Keratinocyte (primary cell): ENCODE measurements around the gene PARM1. TPM values are rescaled to one million over a fixed set of nuclear protein-coding genes. Genes with fewer than 3 reads are reported as not detected.

Experiments
- DNase-seq: peaks from one replicate; pipeline ENCODE4 v3.0.0-alpha.2; 2011; ENCODE audit warnings: low read depth, missing footprints, low spot score
- FAIRE-seq: peaks from 2 replicates; lab custom pipeline; 2011; peaks lifted over from hg19 to GRCh38; lab: Jason Lieb, UNC
- H2AFZ ChIP-seq: 2 replicates; pipeline ENCODE4 v1.6.0; 2012; ENCODE audit warnings: low read length, control low read depth, inconsistent platforms; ENCODE audit not compliant: control insufficient read depth
- H3K27ac ChIP-seq: 2 replicates; pipeline ENCODE4 v1.5.1; 2011; ENCODE audit warnings: low read length; ENCODE audit not compliant: control insufficient read depth, insufficient read depth
- H3K27me3 ChIP-seq: 3 replicates; pipeline ENCODE4 v1.6.0; 2011; ENCODE audit warnings: low read length; ENCODE audit not compliant: control insufficient read depth, insufficient read depth; ENCODE audit errors: extremely low read depth
- H3K36me3 ChIP-seq, 2 experiments: 2 replicates in 1 of 2; 3 replicates in 1 of 2; pipeline ENCODE4 v1.5.1; 2011; ENCODE audit warnings: low read length in 2 of 2, mild to moderate bottlenecking in 1 of 2; ENCODE audit not compliant: control insufficient read depth in 2 of 2, insufficient read depth in 2 of 2; ENCODE audit errors: extremely low read depth in 1 of 2
- H3K4me1 ChIP-seq: 3 replicates; pipeline ENCODE4 v1.5.1; 2011; ENCODE audit warnings: low read length; ENCODE audit not compliant: control insufficient read depth, insufficient read depth; ENCODE audit errors: extremely low read depth
- H3K4me2 ChIP-seq: 3 replicates; pipeline ENCODE4 v1.6.0; 2011; ENCODE audit warnings: low read depth, low read length; ENCODE audit not compliant: control insufficient read depth, insufficient read depth; ENCODE audit errors: extremely low read depth
- H3K4me3 ChIP-seq, 3 experiments: fragments of 200-600 bp in 1 of 3; sonication (generic) in 1 of 3; 2 replicates in 2 of 3; 3 replicates in 1 of 3; pipeline ENCODE4 v1.5.1; 2011 to 2016; ENCODE audit warnings: low read length in 3 of 3, mild to moderate bottlenecking in 3 of 3, control low read depth in 2 of 3, inconsistent platforms in 1 of 3, low read depth in 1 of 3, mixed read lengths in 1 of 3, mixed run types in 1 of 3, moderate library complexity in 1 of 3; ENCODE audit not compliant: control insufficient read depth in 2 of 3, insufficient read depth in 2 of 3; ENCODE audit errors: extremely low read depth in 1 of 3
- H3K79me2 ChIP-seq: 2 replicates; pipeline ENCODE4 v1.6.0; 2012; ENCODE audit warnings: low read length; ENCODE audit not compliant: control insufficient read depth, insufficient read depth
- H3K9ac ChIP-seq: 3 replicates; pipeline ENCODE4 v1.6.0; 2011; ENCODE audit warnings: low read length; ENCODE audit not compliant: control insufficient read depth, insufficient read depth; ENCODE audit errors: extremely low read depth
- H3K9me1 ChIP-seq: 3 replicates; pipeline ENCODE4 v1.6.0; 2011; ENCODE audit warnings: low read length; ENCODE audit not compliant: control insufficient read depth, insufficient read depth; ENCODE audit errors: extremely low read depth
- H3K9me3 ChIP-seq: 2 replicates; pipeline ENCODE4 v1.5.1; 2012; ENCODE audit warnings: low read depth, low read length; ENCODE audit not compliant: control insufficient read depth
- H4K20me1 ChIP-seq: 3 replicates; pipeline ENCODE4 v1.6.0; 2011; ENCODE audit warnings: low read length; ENCODE audit not compliant: control insufficient read depth, insufficient read depth; ENCODE audit errors: extremely low read depth
- EZH2 ChIP-seq: IDR thresholded peaks from one replicate; pipeline ENCODE4 v1.6.1; 2012; ENCODE audit warnings: inconsistent platforms, mild to moderate bottlenecking, low read length, moderate library complexity
- dilution Hi-C: fragments of 300-500 bp; cut with MboI; formaldehyde crosslinking; loops from one replicate; pipeline ENCODE4 v1.7.0; 2020; ENCODE audit warnings: low sequenced_read_pairs; ENCODE audit not compliant: extremely low pct_ligation_motif_present
- polyA plus RNA-seq, 5 experiments: library from polyadenylated mRNA; depleted of rRNA in 3 of 5; stranded (reverse) in 3 of 5; stranded (forward) in 1 of 5; unstranded in 1 of 5; fragments of >200 nt; gene quantifications; 1 replicate in 1 of 5; 2 replicates in 3 of 5; 3 replicates in 1 of 5; pipeline versions ENCODE4 v1.2.1 to v1.2.3, GENCODE V29; 2011 to 2012; ENCODE audit warnings: missing spikeins in 2 of 5, low read depth in 1 of 5, low replicate concordance in 1 of 5
- TF ChIP-seq, protein P1 (sequence below), 3 experiments: IDR thresholded peaks in 1 of 3; conservative IDR thresholded peaks in 1 of 3; optimal IDR thresholded peaks in 1 of 3; 2 replicates in 2 of 3; 3 replicates in 1 of 3; pipeline versions ENCODE3 to v1.5.1; 2011; ENCODE audit warnings: low read length in 3 of 3, mild to moderate bottlenecking in 3 of 3, moderate library complexity in 2 of 3, control low read depth in 1 of 3, inconsistent platforms in 1 of 3; ENCODE audit not compliant: insufficient read depth in 2 of 3; ENCODE audit errors: extremely low read depth in 1 of 3

PARM1 gene
- polyA plus RNA-seq, 1 donor (not counting 4 experiments of a cell fraction or from before 2014, with no cell fraction given): 0.05 TPM

DNA sequence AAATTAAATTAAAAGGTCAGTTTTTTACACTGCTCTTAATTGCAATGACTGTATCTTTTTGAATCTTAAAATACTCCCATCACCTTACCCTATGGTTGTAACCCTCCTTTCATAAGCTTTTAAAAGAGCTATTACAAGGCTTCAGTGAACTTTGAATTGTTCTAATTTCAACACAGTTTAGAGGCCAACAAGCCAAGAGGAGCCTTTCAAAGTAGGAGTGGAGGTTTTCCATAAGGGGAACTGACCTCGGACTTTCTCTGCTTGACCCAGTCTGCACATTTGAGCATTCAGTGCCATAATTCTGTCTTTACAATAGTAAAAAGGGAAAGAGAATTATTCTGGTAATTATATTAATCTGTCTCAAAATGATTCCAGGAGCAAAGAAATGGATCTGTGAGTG lies 98.9 kb downstream of the PARM1 start:
- Histone ChIP-seq H3K79me2 (no peaks in the 10 kb centered on the region), H3K36me3 (no peaks in the 10 kb centered on the region), H3K9me3 (no peaks in the 10 kb centered on the region), H3K27me3 (no peaks in the 10 kb centered on the region), H3K4me1 (no peaks in the 10 kb centered on the region), H3K9ac (no peak overlapping the region), H3K4me2 (no peak overlapping the region), H3K27ac (no peak overlapping the region), H4K20me1 (no peaks in the 10 kb centered on the region), H3K4me3 (no peak overlapping the region), H3K9me1 (no peaks in the 10 kb centered on the region), H2AFZ (no peak overlapping the region)
- dilution Hi-C loops: no loop called here
- FAIRE-seq: no peak
- no peak for TF ChIP-seq EZH2
- TF ChIP-seq, protein P1, sequence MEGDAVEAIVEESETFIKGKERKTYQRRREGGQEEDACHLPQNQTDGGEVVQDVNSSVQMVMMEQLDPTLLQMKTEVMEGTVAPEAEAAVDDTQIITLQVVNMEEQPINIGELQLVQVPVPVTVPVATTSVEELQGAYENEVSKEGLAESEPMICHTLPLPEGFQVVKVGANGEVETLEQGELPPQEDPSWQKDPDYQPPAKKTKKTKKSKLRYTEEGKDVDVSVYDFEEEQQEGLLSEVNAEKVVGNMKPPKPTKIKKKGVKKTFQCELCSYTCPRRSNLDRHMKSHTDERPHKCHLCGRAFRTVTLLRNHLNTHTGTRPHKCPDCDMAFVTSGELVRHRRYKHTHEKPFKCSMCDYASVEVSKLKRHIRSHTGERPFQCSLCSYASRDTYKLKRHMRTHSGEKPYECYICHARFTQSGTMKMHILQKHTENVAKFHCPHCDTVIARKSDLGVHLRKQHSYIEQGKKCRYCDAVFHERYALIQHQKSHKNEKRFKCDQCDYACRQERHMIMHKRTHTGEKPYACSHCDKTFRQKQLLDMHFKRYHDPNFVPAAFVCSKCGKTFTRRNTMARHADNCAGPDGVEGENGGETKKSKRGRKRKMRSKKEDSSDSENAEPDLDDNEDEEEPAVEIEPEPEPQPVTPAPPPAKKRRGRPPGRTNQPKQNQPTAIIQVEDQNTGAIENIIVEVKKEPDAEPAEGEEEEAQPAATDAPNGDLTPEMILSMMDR (optimal IDR thresholded peaks at IDR 0.05 in 1 of 3, IDR thresholded peaks at IDR 0.05 in 1 of 3, conservative IDR thresholded peaks at IDR 0.05 in 1 of 3; ENCODE audit: extremely low read depth in 1 of 3, insufficient read depth in 2 of 3, low read length in 3 of 3): no peak
- DNase-seq: no peak

DNA sequence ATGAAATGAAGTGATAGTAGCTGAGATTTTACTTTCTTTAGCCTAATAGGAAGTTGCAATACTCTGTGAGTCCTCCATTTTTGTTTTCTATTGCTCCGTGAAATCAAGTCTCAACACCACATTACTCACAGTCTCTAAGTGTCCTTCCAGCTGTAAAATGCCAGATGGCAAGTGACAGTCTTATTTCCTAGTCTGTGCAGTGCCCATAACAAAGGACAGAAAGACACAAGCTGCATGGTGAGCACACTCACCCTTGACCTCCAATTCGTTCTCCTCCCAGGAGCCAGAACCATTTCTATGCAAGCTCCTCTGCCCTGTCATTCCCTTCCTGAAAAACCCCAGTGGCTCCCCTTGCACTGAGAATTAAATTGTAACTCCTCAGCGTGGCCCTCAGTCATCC lies 101.6 kb downstream of the PARM1 start:
- Histone ChIP-seq H3K4me2 (no peak overlapping the region), H2AFZ (no peak overlapping the region), H3K4me3 (no peak overlapping the region), H3K4me1 (no peaks in the 10 kb centered on the region), H3K27me3 (no peaks in the 10 kb centered on the region), H3K9me3 (no peaks in the 10 kb centered on the region), H3K9ac (no peak overlapping the region), H3K36me3 (no peaks in the 10 kb centered on the region), H3K79me2 (no peaks in the 10 kb centered on the region), H3K27ac (no peak overlapping the region), H3K9me1 (no peaks in the 10 kb centered on the region), H4K20me1 (no peaks in the 10 kb centered on the region)
- no peak for TF ChIP-seq EZH2
- TF ChIP-seq, protein P1 (optimal IDR thresholded peaks at IDR 0.05 in 1 of 3, IDR thresholded peaks at IDR 0.05 in 1 of 3, conservative IDR thresholded peaks at IDR 0.05 in 1 of 3; ENCODE audit: extremely low read depth in 1 of 3, insufficient read depth in 2 of 3, low read length in 3 of 3): no peak
- dilution Hi-C loops: no loop called here
- DNase-seq (no peak), FAIRE-seq (no peak)
